HEK293T (cell line): Measurements from ENCODE around the gene ZC3H12C.

Experiments
- BHLHE40 ChIP-seq: fragments of 450-650 bp; IDR thresholded peaks from 2 replicates; pipeline ENCODE4 v1.6.1; 2016; ENCODE audit warnings: mild to moderate bottlenecking, moderate library complexity, borderline replicate concordance
- FOXK2 ChIP-seq: fragments of 450-650 bp; IDR thresholded peaks from 2 replicates; pipeline ENCODE4 v1.6.1; 2016; ENCODE audit warnings: mild to moderate bottlenecking
- LEF1 ChIP-seq: fragments of 450-650 bp; IDR thresholded peaks from 2 replicates; pipeline ENCODE4 v1.6.1; 2017; ENCODE audit warnings: mild to moderate bottlenecking, borderline replicate concordance
- SP1 ChIP-seq: fragments of 450-650 bp; IDR thresholded peaks from 2 replicates; pipeline ENCODE4 v1.6.1; 2017

DNA sequence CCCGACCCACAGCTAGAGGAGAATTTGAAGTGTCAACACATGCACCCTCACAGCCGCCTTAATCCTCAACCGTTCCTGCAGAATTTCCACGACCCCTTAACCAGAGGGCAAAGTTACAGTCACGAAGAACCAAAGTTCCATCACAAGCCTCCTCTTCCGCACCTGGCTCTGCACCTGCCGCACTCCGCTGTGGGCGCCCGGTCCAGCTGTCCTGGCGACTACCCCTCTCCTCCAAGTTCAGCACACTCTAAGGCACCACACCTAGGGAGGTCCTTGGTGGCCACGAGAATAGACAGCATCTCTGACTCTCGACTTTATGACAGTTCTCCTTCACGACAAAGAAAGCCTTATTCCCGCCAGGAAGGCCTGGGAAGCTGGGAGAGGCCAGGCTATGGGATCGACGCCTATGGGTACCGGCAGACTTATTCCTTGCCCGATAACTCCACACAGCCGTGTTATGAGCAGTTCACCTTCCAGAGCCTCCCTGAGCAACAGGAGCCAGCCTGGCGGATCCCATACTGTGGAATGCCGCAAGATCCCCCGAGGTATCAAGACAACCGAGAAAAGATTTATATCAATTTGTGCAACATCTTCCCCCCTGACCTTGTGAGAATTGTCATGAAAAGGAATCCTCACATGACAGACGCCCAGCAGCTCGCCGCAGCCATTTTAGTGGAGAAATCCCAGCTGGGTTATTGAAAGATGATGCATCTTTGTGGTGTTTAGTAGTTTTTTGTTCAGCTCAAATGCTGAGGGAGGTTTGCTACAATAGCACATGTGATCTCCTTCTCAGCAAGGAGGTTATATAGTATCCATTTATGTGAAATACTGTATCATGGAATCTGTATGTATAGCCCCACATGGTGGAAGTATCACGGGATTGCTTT is 72.1 kb downstream of the ZC3H12C start:
- no peak for TF ChIP-seq FOXK2
- TF ChIP-seq LEF1 = no peak
- no peak for TF ChIP-seq SP1
- TF ChIP-seq BHLHE40 = no peak
